Fibroblast of lung (primary cell): ENCODE measurements around the gene FAM25G. TPM values are rescaled to one million over a fixed set of nuclear protein-coding genes. Genes with fewer than 3 reads are reported as not detected.

Experiments
- DNase-seq, 2 donors: peaks; one replicate each; pipeline versions ENCODE4 v3.0.0 to v3.0.0-alpha.2; 2010; ENCODE audit warnings: low read depth in 2 of 2
- H2AFZ ChIP-seq: 2 replicates; pipeline ENCODE4 v1.5.1; 2012; ENCODE audit warnings: low read length, control low read depth, inconsistent platforms
- H3K27ac ChIP-seq: 2 replicates; pipeline ENCODE4 v1.5.1; 2011; ENCODE audit warnings: low read length, control low read depth; ENCODE audit not compliant: insufficient read depth
- H3K27me3 ChIP-seq: 2 replicates; pipeline ENCODE4 v1.5.1; 2011; ENCODE audit warnings: mild to moderate bottlenecking, low read length; ENCODE audit not compliant: control insufficient read depth, insufficient read depth
- H3K36me3 ChIP-seq: 2 replicates; pipeline ENCODE4 v1.5.1; 2011; ENCODE audit warnings: low read length; ENCODE audit not compliant: control insufficient read depth, insufficient read depth
- H3K4me1 ChIP-seq: 2 replicates; pipeline ENCODE4 v1.5.1; 2011; ENCODE audit warnings: low read length; ENCODE audit not compliant: control insufficient read depth, insufficient read depth; ENCODE audit errors: extremely low read depth
- H3K4me2 ChIP-seq: 2 replicates; pipeline ENCODE4 v1.5.1; 2011; ENCODE audit warnings: low read length, control low read depth; ENCODE audit not compliant: insufficient read depth; ENCODE audit errors: extremely low read depth
- H3K4me3 ChIP-seq, 4 experiments: fragments of 200-600 bp in 1 of 4; sonication (generic) in 1 of 4; replicated peaks in 1 of 4; 2 replicates each; pipeline ENCODE4 v1.5.1; 2011 to 2016; ENCODE audit warnings: low read length in 4 of 4, low read depth in 3 of 4, mild to moderate bottlenecking in 3 of 4, control low read depth in 2 of 4, inconsistent platforms in 1 of 4, mixed read lengths in 1 of 4; ENCODE audit not compliant: insufficient read depth in 1 of 4; ENCODE audit errors: control extremely low read depth in 1 of 4
- H3K79me2 ChIP-seq: 2 replicates; pipeline ENCODE4 v1.5.1; 2012; ENCODE audit warnings: mild to moderate bottlenecking, low read length, inconsistent platforms; ENCODE audit not compliant: control insufficient read depth, insufficient read depth
- H3K9ac ChIP-seq: 2 replicates; pipeline ENCODE4 v1.5.1; 2011; ENCODE audit warnings: mild to moderate bottlenecking, low read length, control low read depth; ENCODE audit not compliant: insufficient read depth
- H3K9me3 ChIP-seq: 2 replicates; pipeline ENCODE4 v1.5.1; 2012; ENCODE audit warnings: low read depth, low read length; ENCODE audit not compliant: control insufficient read depth, insufficient read depth
- H4K20me1 ChIP-seq: 2 replicates; pipeline ENCODE4 v1.5.1; 2011; ENCODE audit warnings: low read length; ENCODE audit not compliant: control insufficient read depth, insufficient read depth; ENCODE audit errors: extremely low read depth
- CTCF ChIP-seq, 2 donors: IDR thresholded peaks in 1 of 2; conservative IDR thresholded peaks in 1 of 2; 1 replicate in 1 of 2; 2 replicates in 1 of 2; pipeline ENCODE4 v1.5.1; 2011 to 2012; ENCODE audit warnings: low read length in 2 of 2, control low read depth in 1 of 2, inconsistent platforms in 1 of 2, low read depth in 1 of 2, mild to moderate bottlenecking in 1 of 2
- EZH2 ChIP-seq: IDR thresholded peaks from 2 replicates; pipeline ENCODE4 v1.5.1; 2012; ENCODE audit warnings: low read length, control low read depth, mild to moderate bottlenecking; ENCODE audit errors: missing control alignments
- polyA plus RNA-seq, 2 donors: library from polyadenylated mRNA; depleted of rRNA in 1 of 2; stranded (reverse) in 1 of 2; unstranded in 1 of 2; fragments of >200 nt; gene quantifications; 2 replicates each; pipeline ENCODE4 v1.2.1, GENCODE V29; 2011 to 2012; ENCODE audit warnings: missing spikeins in 1 of 2
- total RNA-seq: library from RNA; depleted of rRNA; stranded (reverse); fragments of >200 nt; gene quantifications from 2 replicates; pipeline ENCODE4 v1.2.1, GENCODE V29; 2014

The FAM25G gene
- total and polyA plus RNA-seq, 2 donors (not counting 1 experiment from before 2014, with no cell fraction given): not detected

- no peak overlapping the region for H3K9ac ChIP-seq
- no peak overlapping the region for H2AFZ ChIP-seq
- H3K4me1 ChIP-seq: peaks cover 4% of the 10 kb centered on the region
- no peak overlapping the region for H3K27ac ChIP-seq
- TF ChIP-seq CTCF (conservative IDR thresholded peaks at IDR 0.05 in 1 of 2, IDR thresholded peaks at IDR 0.05 in 1 of 2; ENCODE audit: low read depth in 1 of 2, low read length in 2 of 2) (no peak), EZH2 (no peak)
- H4K20me1 ChIP-seq: no peaks in the 10 kb centered on the region
- H3K36me3 ChIP-seq: no peaks in the 10 kb centered on the region
- H3K9me3 ChIP-seq: no peaks in the 10 kb centered on the region
- DNase-seq: peak; percentile 75 to 89
- no peak overlapping the region for H3K4me3 ChIP-seq
- peaks cover 4% of the 10 kb centered on the region for H3K27me3 ChIP-seq
- H3K79me2 ChIP-seq: no peaks in the 10 kb centered on the region
- no peak overlapping the region for H3K4me2 ChIP-seq
These were observed 32.9 kb downstream of the FAM25G start for GRCh38 chr10:47458466-47459154.

- no peak for TF ChIP-seq CTCF (conservative IDR thresholded peaks at IDR 0.05 in 1 of 2, IDR thresholded peaks at IDR 0.05 in 1 of 2; ENCODE audit: low read depth in 1 of 2, low read length in 2 of 2)
- no peak for TF ChIP-seq EZH2
- DNase-seq: no peak
- Histone ChIP-seq H3K79me2 (no peaks in the 10 kb centered on the region), H3K9me3 (no peaks in the 10 kb centered on the region), H3K4me3 (no peak overlapping the region), H3K27ac (no peak overlapping the region), H3K27me3 (peaks cover 4% of the 10 kb centered on the region), H4K20me1 (no peaks in the 10 kb centered on the region), H3K36me3 (no peaks in the 10 kb centered on the region), H3K4me1 (peaks cover 4% of the 10 kb centered on the region), H3K4me2 (no peak overlapping the region), H3K9ac (no peak overlapping the region), H2AFZ (no peak overlapping the region)
These were observed 33.7 kb downstream of the FAM25G start for GRCh38 chr10:47457826-47458225.

GRCh38 chr10:47457528-47457820 is 34.0 kb downstream of the FAM25G start:
- TF ChIP-seq EZH2 (no peak), CTCF (conservative IDR thresholded peaks at IDR 0.05 in 1 of 2, IDR thresholded peaks at IDR 0.05 in 1 of 2; ENCODE audit: low read depth in 1 of 2, low read length in 2 of 2) (no peak)
- H3K9ac ChIP-seq: no peak overlapping the region
- H3K36me3 ChIP-seq: no peaks in the 10 kb centered on the region
- H4K20me1 ChIP-seq: no peaks in the 10 kb centered on the region
- H3K9me3 ChIP-seq: no peaks in the 10 kb centered on the region
- no peak overlapping the region for H2AFZ ChIP-seq
- H3K4me3 ChIP-seq: no peak overlapping the region
- DNase-seq: no peak
- peaks cover 4% of the 10 kb centered on the region for H3K4me1 ChIP-seq
- no peak overlapping the region for H3K27ac ChIP-seq
- H3K79me2 ChIP-seq: no peaks in the 10 kb centered on the region
- H3K4me2 ChIP-seq: no peak overlapping the region
- H3K27me3 ChIP-seq: peaks cover 4% of the 10 kb centered on the region
